HepG2 (cell line): Measurements from ENCODE around the gene TSACC. TPM values are rescaled to one million over a fixed set of nuclear protein-coding genes. Genes with fewer than 3 reads are reported as not detected.
A peak's percentile ranks its signal among the peaks of the same experiment; 100 is the strongest.

ENCODE experiments used
- ATRX ChIP-seq: sonication (generic); formaldehyde crosslinking; IDR thresholded peaks from 2 replicates; pipeline ENCODE4 v1.4.0; 2020; ENCODE audit warnings: missing genetic modification reagents, borderline replicate concordance
- CBFB ChIP-seq: sonication (generic); formaldehyde crosslinking; IDR thresholded peaks from 2 replicates; pipeline ENCODE4 v1.4.0; 2020; ENCODE audit warnings: missing genetic modification reagents
- DBP ChIP-seq: sonication (generic); formaldehyde crosslinking; IDR thresholded peaks from 2 replicates; pipeline ENCODE4 v1.4.0; 2020; ENCODE audit warnings: missing genetic modification reagents; ENCODE audit errors: not compliant biosample characterization
- FOXA1 ChIP-seq, 2 experiments: fragments of 450-650 bp in 1 of 2; sonication (generic) in 1 of 2; formaldehyde crosslinking in 1 of 2; IDR thresholded peaks; 2 replicates each; pipeline versions ENCODE4 v1.4.0 to v1.6.1; 2016 to 2020; ENCODE audit warnings: missing genetic modification reagents in 1 of 2
- GATA4 ChIP-seq: sonication (generic); IDR thresholded peaks from 2 replicates; pipeline ENCODE4 v1.6.1; 2016; ENCODE audit warnings: antibody characterized with exemption, low read depth, borderline replicate concordance
- HIVEP1 ChIP-seq: sonication (generic); formaldehyde crosslinking; IDR thresholded peaks from 2 replicates; pipeline ENCODE4 v1.4.0; 2020; ENCODE audit warnings: mild to moderate bottlenecking, missing genetic modification reagents
- HMGA1 ChIP-seq: sonication (generic); formaldehyde crosslinking; conservative IDR thresholded peaks from 2 replicates; pipeline ENCODE4 v1.4.0; 2020; ENCODE audit warnings: missing genetic modification reagents
- JUN ChIP-seq: sonication (generic); formaldehyde crosslinking; IDR thresholded peaks from 2 replicates; pipeline ENCODE4 v1.4.0; 2020; ENCODE audit warnings: mild to moderate bottlenecking, missing genetic modification reagents
- KLF11 ChIP-seq: IDR thresholded peaks from 2 replicates; pipeline ENCODE4 v1.6.1; 2016; ENCODE audit warnings: missing compliant biosample characterization
- LCORL ChIP-seq, 2 experiments: fragments of 450-650 bp in 1 of 2; sonication (generic) in 1 of 2; formaldehyde crosslinking in 1 of 2; IDR thresholded peaks; 2 replicates each; pipeline versions ENCODE4 v1.5.0 to v1.6.1; 2017 to 2020; ENCODE audit warnings: antibody characterized with exemption in 1 of 2, missing genetic modification reagents in 1 of 2
- MAF1 ChIP-seq: sonication (generic); formaldehyde crosslinking; IDR thresholded peaks from 2 replicates; pipeline ENCODE4 v1.5.0; 2020; ENCODE audit warnings: missing genetic modification reagents, borderline replicate concordance
- MEF2D ChIP-seq: sonication (generic); formaldehyde crosslinking; IDR thresholded peaks from 2 replicates; pipeline ENCODE4 v1.5.1; 2020; ENCODE audit warnings: mild to moderate bottlenecking, missing genetic modification reagents
- POLR2A ChIP-seq, 2 experiments: IDR thresholded peaks; 2 replicates each; pipeline ENCODE4 v1.6.1; 2011; ENCODE audit warnings: low read depth in 2 of 2, low read length in 2 of 2, mild to moderate bottlenecking in 1 of 2, moderate library complexity in 1 of 2; ENCODE audit not compliant: insufficient read depth in 1 of 2
- RAD51 ChIP-seq: fragments of 450-650 bp; IDR thresholded peaks from 2 replicates; pipeline ENCODE4 v1.6.1; 2016; ENCODE audit warnings: borderline replicate concordance
- SMC3 ChIP-seq: IDR thresholded peaks from 2 replicates; pipeline ENCODE4 v1.6.1; 2011; ENCODE audit warnings: low read length, improper control_type of control experiment
- SMYD3 ChIP-seq: sonication (generic); formaldehyde crosslinking; IDR thresholded peaks from 2 replicates; pipeline ENCODE4 v1.8.1; 2023; ENCODE audit warnings: mild to moderate bottlenecking, missing genetic modification reagents
- TAF1 ChIP-seq: sonication (generic); formaldehyde crosslinking; IDR thresholded peaks from 2 replicates; pipeline ENCODE4 v1.4.0; 2020; ENCODE audit warnings: missing genetic modification reagents
- TRAFD1 ChIP-seq: sonication (generic); formaldehyde crosslinking; IDR thresholded peaks from 2 replicates; pipeline ENCODE4 v1.5.1; 2020; ENCODE audit warnings: missing genetic modification reagents, mild to moderate bottlenecking, borderline replicate concordance
- ZBTB3 ChIP-seq: sonication (generic); formaldehyde crosslinking; IDR thresholded peaks from 2 replicates; pipeline ENCODE4 v1.4.0; 2020; ENCODE audit warnings: low read depth, mild to moderate bottlenecking, moderate library complexity, missing genetic modification reagents, borderline replicate concordance
- ZFP36L2 ChIP-seq: sonication (generic); formaldehyde crosslinking; IDR thresholded peaks from 2 replicates; pipeline ENCODE4 v1.4.0; 2020; ENCODE audit warnings: missing genetic modification reagents
- ZMYM3 ChIP-seq: sonication (generic); formaldehyde crosslinking; IDR thresholded peaks from 2 replicates; pipeline ENCODE4 v1.5.1; 2020; ENCODE audit warnings: mild to moderate bottlenecking, missing genetic modification reagents
- ZNF138 ChIP-seq: sonication (generic); formaldehyde crosslinking; IDR thresholded peaks from 2 replicates; pipeline ENCODE4 v1.5.0; 2020; ENCODE audit warnings: mild to moderate bottlenecking, low read depth, missing genetic modification reagents
- ZNF619 ChIP-seq: sonication (generic); formaldehyde crosslinking; IDR thresholded peaks from 2 replicates; pipeline ENCODE4 v1.4.0; 2020; ENCODE audit warnings: mild to moderate bottlenecking, missing genetic modification reagents
- ZNF644 ChIP-seq: IDR thresholded peaks from 2 replicates; pipeline ENCODE4 v1.6.1; 2016; ENCODE audit warnings: low read depth
- polyA plus RNA-seq, 8 experiments: library from polyadenylated mRNA; depleted of rRNA in 3 of 8; stranded (reverse) in 7 of 8; unstranded in 1 of 8; fragments of >200 nt; fragmentation: Illumina TruSeq in 4 of 8; extraction: Trizol in 4 of 8; gene quantifications; 2 replicates each; pipeline versions ENCODE4 v1.2.1 to v1.2.3, GENCODE V29; 2011 to 2016; ENCODE audit warnings: low read depth in 4 of 8, missing spikeins in 1 of 8, mixed read lengths in 1 of 8; ENCODE audit not compliant: insufficient read depth in 1 of 8
- total RNA-seq, 5 experiments: library from RNA; depleted of rRNA; stranded (reverse); fragments of >200 nt; fragmentation: Illumina TruSeq; extraction: Trizol; gene quantifications; 2 replicates each; pipeline ENCODE4 v1.2.3, GENCODE V29; 2016; ENCODE audit warnings: low read depth in 1 of 5
- TF ChIP-seq, protein P1 (sequence below): IDR thresholded peaks from 2 replicates; pipeline ENCODE4 v1.6.1; 2012; ENCODE audit warnings: low read depth, low read length, improper control_type of control experiment

Gene TSACC
- total and polyA plus RNA-seq, 2 of the 13 experiments (the other 11 are each of a cell fraction or from before 2014, with no cell fraction given) = 1.5 to 2.6 TPM

- TF ChIP-seq, protein P1, sequence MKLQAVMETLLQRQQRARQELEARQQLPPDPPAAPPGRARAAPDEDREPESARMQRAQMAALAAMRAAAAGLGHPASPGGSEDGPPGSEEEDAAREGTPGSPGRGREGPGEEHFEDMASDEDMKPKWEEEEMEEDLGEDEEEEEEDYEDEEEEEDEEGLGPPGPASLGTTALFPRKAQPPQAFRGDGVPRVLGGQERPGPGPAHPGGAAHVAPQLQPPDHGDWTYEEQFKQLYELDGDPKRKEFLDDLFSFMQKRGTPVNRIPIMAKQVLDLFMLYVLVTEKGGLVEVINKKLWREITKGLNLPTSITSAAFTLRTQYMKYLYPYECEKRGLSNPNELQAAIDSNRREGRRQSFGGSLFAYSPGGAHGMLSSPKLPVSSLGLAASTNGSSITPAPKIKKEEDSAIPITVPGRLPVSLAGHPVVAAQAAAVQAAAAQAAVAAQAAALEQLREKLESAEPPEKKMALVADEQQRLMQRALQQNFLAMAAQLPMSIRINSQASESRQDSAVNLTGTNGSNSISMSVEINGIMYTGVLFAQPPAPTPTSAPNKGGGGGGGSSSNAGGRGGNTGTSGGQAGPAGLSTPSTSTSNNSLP = no peak
- TF ChIP-seq RAD51 = no peak
- peak; percentile 54; the same call in 1 of the 2 replicates for TF ChIP-seq MEF2D
- TF ChIP-seq JUN (CRISPR knock-in tag) = peak; percentile 24; the same call in 1 of the 2 replicates
- TF ChIP-seq ZNF619 = no peak
- no peak; the same call in 1 of the 2 replicates for TF ChIP-seq CBFB (CRISPR knock-in tag)
- TF ChIP-seq DBP (CRISPR knock-in tag) = peak; percentile 11
- TF ChIP-seq POLR2A (IDR thresholded peaks at IDR 0.05; ENCODE audit: insufficient read depth in 1 of 2, low read depth in 2 of 2, low read length in 2 of 2) = peak; percentile 86 to 98
- no peak for TF ChIP-seq SMYD3 (CRISPR knock-in tag)
- no peak for TF ChIP-seq ZNF644 (CRISPR knock-in tag)
- no peak; the same call in 1 of the 2 replicates for TF ChIP-seq ZNF138 (CRISPR knock-in tag)
- TF ChIP-seq ZMYM3 (CRISPR knock-in tag) = peak; percentile 61
- TF ChIP-seq ZBTB3 = no peak
- TF ChIP-seq ZFP36L2 (CRISPR knock-in tag) = no peak
- TF ChIP-seq HMGA1 (CRISPR knock-in tag) = no peak
- no peak for TF ChIP-seq HIVEP1 (CRISPR knock-in tag)
- no peak for TF ChIP-seq TRAFD1 (CRISPR knock-in tag)
- peak; percentile 69; the same call in 1 of the 2 replicates for TF ChIP-seq MAF1 (CRISPR knock-in tag)
- 0 out of 2 replicates have a peak, but pooled peaks have one; percentile 25 for TF ChIP-seq GATA4
- TF ChIP-seq FOXA1 (IDR thresholded peaks at IDR 0.05) = no peak
- TF ChIP-seq FOXA1 (CRISPR knock-in tag; IDR thresholded peaks at IDR 0.05) = no peak
- no peak for TF ChIP-seq SMC3
- no peak for TF ChIP-seq KLF11 (CRISPR knock-in tag)
- TF ChIP-seq ATRX (CRISPR knock-in tag) = no peak
- no peak for TF ChIP-seq LCORL (IDR thresholded peaks at IDR 0.05)
- peak; percentile 51 for TF ChIP-seq LCORL (CRISPR knock-in tag; IDR thresholded peaks at IDR 0.05)
- peak; percentile 99 for TF ChIP-seq TAF1
These were observed 30.8 kb downstream of the TSACC start, which contains the start of gene RHBG (continued) for GRCh38 chr1:156368889-156369684.
